ENCODE results near the gene IFRD1.
"Not testable (repeated sequence)": the region's sequence is repeated elsewhere in the genome, so short reads cannot be mapped to it uniquely, and the experiment has no call there.

The IFRD1 gene

GRCh38 chr7:112442210-112442609 lies 8.1 kb upstream of the IFRD1 start:
- DNase-seq (ENCODE audit: low read depth in 2 of 2): no peak

GRCh38 chr7:112444505-112444904 lies 5.8 kb upstream of the IFRD1 start:
- DNase-seq (ENCODE audit: low read depth in 2 of 2): no peak

- DNase-seq (ENCODE audit: low read depth in 2 of 2): no peak
Measured at GRCh38 chr7:112446431-112446830, 3.8 kb upstream of the IFRD1 start.

- no peak for DNase-seq (ENCODE audit: low read depth in 2 of 2)
Measured at GRCh38 chr7:112447406-112447805, 2.9 kb upstream of the IFRD1 start.

GRCh38 chr7:112448381-112448780 lies 1.9 kb upstream of the IFRD1 start:
- DNase-seq (ENCODE audit: low read depth in 2 of 2): no peak

GRCh38 chr7:112448891-112449290 lies 1.4 kb upstream of the IFRD1 start:
- no peak for DNase-seq (ENCODE audit: low read depth in 2 of 2)

GRCh38 chr7:112449353-112449752 lies 907 bp upstream of the IFRD1 start:
- no peak for DNase-seq (ENCODE audit: low read depth in 2 of 2)

GRCh38 chr7:112450807-112451761 lies 824 bp downstream of the IFRD1 start:
- peak; percentile 91 to 93 for DNase-seq (ENCODE audit: low read depth in 2 of 2)

- no peak for DNase-seq (ENCODE audit: low read depth in 2 of 2)
Measured at GRCh38 chr7:112452102-112452888, 2.0 kb downstream of the IFRD1 start.

GRCh38 chr7:112453505-112454171 lies 3.4 kb downstream of the IFRD1 start:
- DNase-seq (ENCODE audit: low read depth in 2 of 2): no peak

GRCh38 chr7:112454191-112454590 lies 3.9 kb downstream of the IFRD1 start:
- not testable (repeated sequence) for DNase-seq (ENCODE audit: low read depth in 2 of 2)

GRCh38 chr7:112459645-112460044 lies 9.4 kb downstream of the IFRD1 start:
- DNase-seq (ENCODE audit: low read depth in 2 of 2): no peak

- DNase-seq (ENCODE audit: low read depth in 2 of 2): peak in 1 of 2 experiments; percentile 42
Measured at GRCh38 chr7:112462236-112462635, 12.0 kb downstream of the IFRD1 start.

GRCh38 chr7:112467867-112468266 lies 17.6 kb downstream of the IFRD1 start:
- DNase-seq (ENCODE audit: low read depth in 2 of 2): no peak

GRCh38 chr7:112470194-112470593 lies 19.9 kb downstream of the IFRD1 start:
- DNase-seq (ENCODE audit: low read depth in 2 of 2): no peak

GRCh38 chr7:112476390-112477052 lies 26.3 kb downstream of the IFRD1 start:
- no peak for DNase-seq (ENCODE audit: low read depth in 2 of 2)

GRCh38 chr7:112481121-112481736 lies 31.0 kb downstream of the IFRD1 start:
- no peak for DNase-seq (ENCODE audit: low read depth in 2 of 2)

GRCh38 chr7:112481833-112482670 lies 31.8 kb downstream of the IFRD1 start:
- DNase-seq (ENCODE audit: low read depth in 2 of 2): peak; percentile 35 to 42

- DNase-seq (ENCODE audit: low read depth in 2 of 2): peak; percentile 74 to 79
Measured at GRCh38 chr7:112484671-112485167, 34.5 kb downstream of the IFRD1 start.

- no peak for DNase-seq (ENCODE audit: low read depth in 2 of 2)
Measured at GRCh38 chr7:112485766-112486165, 35.5 kb downstream of the IFRD1 start.
